Measurements from ENCODE around the gene FARP1.
A peak's percentile ranks its signal among the peaks of the same experiment; 100 is the strongest.

The FARP1 gene

DNA sequence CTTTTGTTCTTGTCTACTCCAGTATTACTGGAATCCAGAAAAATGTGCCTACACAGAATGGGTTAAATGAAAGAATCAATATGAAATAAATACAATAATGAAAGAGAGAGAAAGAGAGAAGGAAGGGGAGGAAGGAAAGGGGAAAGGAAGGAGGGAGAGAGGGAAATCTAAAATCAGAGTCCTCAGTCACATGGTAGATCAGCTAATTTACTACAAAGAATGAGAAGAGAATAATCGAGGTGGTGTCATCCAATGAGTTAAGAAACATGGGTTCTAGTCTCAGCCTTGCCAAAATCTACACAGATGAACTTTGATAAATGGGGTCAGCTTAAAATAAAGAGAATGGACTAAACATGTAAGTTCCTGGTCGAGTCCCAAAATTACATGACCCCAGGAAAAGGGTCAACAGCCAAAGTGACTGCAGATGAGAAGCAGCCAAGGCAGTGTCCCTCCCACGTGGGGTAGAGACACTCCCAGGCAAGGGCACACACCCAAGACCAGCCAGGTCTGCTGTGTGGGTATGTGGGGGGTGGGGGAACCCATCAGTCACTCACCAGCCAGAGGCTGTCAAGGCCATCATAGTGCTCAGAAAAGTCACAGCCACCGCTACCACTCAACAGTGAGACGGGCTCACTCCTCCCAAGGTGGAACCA is 330.4 kb downstream of the FARP1 start:
- peak; percentile 29 for DNase-seq

DNA sequence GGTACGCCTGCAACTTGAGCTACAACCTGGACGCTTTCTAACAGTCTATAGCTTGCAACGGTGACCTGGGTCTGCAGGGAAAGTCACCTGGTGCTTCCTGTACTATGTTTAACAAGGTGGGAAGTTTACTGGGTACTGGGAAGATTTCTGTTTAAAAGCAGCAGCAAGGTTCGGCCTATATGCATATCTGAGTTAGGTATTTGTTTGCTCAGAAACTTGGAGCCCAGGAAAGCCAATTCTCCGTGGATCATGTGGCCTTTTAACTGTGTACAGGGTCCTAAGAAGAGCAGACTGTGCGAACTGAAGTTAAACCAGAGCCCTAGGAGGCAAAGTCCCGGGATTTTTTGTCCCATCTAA is 330.9 kb downstream of the FARP1 start:
- DNase-seq, result no peak

DNA sequence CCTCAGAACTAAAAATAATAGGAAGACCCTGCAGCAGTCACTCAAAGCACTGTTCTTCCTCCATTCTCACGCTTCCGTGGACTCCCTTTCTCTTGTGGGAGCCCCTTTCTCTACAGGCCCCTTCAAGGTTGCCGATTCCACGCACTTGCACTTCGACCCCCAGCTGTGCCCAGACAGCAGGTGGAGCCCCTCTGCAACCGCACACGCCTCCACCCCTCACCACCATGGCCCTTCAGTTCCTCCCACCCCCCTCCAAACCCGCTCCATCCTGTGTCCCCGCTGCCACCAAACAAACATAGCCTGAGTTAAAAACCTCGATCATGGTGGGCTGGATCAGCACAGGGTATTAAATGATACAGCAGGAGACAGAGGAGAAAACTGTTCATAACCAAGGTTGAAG is 331.4 kb downstream of the FARP1 start:
- no peak for DNase-seq

DNA sequence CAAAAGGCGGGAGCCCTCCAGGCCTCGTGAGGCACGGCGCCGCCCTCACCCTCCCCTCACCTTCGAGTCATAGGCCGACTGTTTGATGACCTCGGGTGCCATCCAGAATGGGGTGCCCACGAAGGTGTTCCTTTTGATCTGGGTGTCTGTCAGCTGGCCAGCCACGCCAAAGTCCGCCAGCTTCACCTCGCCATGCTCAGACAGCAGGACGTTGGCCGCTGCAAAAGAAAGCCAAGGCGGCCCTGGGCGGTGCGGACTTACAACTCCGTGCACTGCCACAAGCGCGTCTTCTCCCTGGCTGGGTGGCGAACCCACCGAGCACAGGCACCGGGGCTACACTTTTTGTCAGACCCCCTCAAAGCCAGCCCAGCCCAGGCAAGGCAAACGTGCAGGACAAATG is 331.9 kb downstream of the FARP1 start:
- no peak for DNase-seq

DNA sequence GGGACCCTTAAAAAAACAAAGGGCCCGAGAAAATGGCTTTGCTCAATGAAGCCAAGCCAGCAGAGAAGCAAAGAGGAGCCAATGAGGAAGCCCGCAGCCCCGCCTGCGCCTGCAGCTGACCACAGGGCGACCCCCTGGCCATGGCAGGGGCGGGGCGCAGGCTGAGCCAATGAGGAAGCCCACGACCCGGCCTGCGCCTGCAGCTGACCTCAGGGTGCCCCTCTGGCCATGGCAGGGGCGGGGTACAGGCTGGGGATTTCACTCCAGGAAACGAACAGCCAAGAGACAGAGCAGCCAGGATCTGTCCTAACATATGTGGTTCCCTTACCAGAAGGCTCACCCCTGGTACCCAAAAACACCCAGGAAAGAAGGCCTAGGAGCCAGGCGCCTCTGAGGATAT is 332.6 kb downstream of the FARP1 start:
- DNase-seq, result peak; percentile 44

DNA sequence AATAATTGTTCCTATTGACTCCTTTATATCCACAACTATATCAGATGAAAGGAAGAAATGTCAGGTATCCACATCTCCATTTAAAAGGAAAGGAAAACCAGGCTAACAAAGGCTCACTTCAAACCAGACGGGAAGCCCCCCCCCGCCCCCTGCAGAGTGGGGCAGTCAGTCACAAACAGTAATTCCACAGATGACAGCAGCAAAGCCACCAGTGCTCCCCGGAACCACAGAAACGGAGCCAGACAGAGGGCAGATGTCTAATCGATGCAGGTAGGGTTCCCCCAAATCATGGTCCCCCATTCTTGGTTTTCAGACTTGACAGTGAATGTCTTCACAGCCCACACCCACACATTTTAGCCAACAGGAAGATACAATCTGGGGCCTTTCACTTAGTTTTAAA is 333.2 kb downstream of the FARP1 start:
- peak; percentile 72 for DNase-seq

DNA sequence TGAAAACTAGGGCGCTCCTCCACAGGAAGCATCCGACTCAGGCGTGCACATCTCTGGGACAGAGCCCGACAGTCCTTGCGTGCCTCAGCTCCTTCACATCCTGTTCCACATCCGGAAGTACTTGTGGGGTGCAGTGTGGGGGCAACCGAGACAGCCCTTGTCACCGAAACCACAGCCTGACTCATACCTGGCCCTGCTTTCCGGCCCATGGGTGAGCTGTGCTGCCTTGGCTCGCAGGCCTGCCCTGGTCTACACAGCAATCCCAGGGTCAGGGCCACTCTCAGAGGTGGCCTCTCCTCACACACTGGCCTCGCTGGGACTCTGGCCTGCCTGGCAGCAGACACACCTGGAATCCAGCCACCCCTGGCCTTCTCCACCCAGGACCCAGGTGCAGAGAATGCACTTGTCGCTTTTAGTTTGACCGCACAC is 333.7 kb downstream of the FARP1 start:
- DNase-seq, result peak; percentile 90

DNA sequence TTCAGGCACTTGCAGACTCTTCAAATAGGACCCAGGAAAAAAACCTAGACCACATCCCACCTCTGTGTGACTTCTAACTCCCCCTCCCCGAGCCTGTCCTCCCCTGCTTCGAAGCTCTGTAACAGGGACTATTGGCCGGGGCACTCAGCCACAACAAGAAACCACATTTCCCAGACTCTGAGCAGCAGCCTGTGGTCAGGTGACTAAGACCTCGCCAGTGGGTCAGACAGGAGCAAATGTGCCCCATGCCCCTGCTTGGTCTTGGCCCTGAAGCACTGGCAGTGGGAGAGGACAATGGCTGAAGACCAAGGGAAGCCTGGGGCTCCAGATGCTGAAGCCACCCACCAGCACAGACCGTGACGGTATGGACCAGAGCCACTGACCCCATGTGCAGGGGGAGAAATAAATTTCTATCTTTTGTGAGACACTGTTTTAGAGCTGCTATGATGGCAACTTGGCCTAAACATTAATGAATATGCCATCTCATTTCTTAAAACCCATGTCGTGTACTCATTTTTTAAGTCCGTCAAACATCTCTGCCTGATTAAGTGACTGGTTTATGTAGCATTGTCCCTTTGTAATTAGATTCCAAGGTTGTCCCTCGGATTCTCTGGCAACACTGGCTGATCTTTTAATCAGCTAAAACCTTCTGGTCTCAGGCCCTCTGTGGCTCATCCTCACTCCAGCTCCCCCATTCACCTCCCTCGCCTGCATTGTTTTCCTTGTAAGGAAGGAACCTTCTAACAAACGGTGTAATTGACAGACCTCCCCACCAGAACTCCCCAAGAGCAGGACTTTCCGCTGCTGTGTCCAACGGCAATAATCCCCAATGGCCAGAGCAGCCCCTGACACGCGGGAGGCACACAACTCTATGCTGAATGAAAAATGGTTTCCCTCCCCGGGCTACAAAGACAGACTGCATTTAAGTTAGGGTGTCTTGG is 335.6 kb downstream of the FARP1 start:
- peak; percentile 64 for DNase-seq

DNA sequence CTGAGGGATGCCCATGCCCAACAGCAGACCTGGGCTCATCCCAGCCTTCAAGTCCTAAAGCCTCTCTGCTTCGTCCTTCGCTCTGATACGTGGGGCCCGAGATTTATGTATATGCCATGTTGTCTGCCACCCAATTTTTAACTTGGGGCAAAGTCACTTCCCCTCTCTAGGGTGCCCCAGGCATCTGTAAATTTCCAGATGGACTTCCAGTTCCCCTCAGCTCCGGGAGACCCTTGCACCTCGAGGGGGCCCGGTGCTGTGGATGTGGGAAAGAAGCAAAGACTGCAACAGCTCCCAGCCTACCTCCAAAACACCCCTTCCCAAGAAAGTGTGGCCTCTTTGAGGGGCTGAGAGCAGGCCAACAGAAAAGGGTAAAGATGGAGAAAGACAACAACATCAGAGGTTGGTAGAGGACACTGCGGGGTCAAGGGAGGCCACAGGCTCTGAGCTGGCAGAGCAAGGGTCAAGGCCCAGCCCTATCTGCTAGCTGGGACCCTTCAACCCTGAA is 336.7 kb downstream of the FARP1 start:
- peak; percentile 42 for DNase-seq

DNA sequence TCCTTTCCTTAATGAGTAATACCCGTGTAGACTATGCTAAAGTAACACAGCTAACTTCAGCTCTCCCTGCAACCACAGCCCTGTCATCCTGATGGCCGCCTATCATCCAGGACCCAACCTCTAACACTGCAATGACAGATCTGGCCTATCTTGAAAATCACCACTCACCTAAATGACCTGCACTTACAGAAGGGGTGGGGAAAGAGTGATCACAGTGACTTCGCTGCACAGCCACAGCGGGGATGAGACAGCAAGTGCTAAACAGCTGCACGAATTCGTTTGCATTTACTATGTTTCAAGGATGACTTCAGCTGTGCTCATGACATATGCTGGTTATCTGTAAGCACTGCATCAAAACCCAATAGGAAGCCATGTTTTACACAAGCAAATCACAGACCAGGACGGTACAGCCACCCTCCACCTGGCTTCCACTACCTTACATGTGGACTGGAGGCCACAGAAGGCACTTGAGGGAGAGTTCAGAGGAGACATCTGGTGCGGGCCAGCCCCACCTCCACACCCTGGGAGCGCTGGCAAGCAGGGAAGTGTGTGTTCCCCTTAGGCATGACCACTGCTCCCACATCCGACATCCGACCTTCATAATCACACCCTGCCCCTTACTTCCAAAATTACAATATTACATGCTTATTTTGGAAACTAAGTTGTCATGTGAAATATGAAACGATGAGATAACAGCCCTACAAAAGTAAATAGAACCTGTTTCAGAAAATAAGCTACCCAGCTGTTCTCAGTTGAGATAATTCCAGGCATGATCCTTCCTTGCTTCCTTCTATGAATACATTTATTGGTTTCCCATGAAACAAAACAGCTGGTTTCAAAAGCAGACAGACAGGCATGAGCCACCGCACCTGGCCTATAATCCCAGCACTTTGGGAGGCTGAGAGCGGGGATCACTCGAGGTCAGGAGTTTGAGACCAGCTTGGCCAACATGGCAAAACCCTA is 338.3 kb downstream of the FARP1 start:
- DNase-seq, result peak; percentile 61

DNA sequence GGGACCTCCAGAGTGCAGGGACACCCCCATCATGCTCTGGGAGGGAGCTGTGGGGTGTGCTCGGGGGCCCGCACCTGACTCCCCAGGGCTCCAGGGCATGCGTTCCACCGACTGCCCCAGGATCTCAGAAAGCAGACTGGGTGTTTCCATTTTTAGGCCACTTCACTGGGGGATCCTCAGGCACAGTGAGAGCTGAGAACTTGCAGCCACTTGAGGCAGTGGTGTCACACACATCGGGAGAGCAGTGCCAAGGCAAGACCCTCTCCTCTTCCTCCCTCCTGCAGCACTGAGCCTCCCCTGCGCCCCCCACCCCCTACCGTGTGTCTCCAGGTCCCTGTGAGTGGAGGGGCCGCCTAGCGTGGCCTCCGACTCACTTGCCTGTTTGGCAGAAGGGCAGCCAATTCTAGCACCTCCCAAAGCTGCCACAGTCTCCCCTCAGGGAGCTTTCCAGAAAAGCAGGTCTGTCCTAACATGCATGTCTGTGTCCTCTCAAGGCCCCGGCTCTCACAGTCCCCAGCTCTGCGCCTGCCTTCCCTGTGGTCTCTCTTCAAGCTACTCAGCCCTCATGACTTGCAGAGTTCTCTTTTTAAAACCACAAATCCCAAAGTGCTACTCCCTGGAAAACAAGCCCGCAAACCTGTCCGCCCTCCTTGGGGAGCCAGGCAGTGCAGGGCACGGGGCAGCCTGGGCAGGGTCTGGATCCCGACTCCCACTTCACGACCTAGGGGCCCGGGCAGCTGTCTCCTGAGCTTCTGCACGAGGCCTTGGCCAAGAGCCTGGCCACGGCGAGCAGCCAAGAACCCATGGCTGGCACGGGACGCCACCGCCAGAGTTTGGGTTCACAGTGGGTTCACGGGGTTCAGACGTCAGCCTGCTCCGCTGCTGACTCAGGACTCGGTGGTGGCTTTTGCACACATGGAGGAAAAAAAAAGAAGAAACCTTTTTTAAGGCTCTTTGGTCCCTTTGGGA is 339.9 kb downstream of the FARP1 start:
- DNase-seq, result peak; percentile 53

DNA sequence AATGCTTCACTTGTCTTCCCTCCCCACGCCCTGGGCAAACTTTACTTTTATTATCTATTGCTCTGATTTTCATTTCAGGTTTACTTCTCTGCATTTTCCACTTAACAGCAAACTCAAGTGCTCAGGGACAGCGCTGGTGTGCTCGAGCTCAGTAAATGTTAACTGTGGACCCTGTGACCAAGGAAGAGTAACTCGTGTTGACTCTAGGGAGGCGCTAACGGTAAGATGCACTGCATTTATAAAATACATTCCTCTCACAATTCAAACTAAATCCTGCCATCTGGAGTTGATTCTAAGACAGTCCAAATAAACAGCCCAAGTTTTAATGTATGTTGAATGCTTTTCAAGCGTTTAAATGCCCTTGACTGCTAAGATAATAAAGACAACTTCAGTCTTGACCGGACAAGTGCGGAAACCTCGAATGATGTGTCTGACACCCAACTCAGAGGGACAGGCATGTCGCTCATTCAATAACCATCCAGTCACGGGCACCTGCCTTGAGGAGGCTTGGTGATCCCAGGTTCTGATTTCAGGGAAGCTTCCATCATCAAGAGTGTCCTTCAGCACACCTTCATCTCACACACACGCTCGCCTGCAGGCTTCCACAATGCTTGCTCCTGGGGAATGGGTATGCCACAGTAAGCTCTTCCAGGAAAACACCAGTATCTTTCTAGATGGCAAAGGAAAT is 340.9 kb downstream of the FARP1 start:
- peak; percentile 40 for DNase-seq

DNA sequence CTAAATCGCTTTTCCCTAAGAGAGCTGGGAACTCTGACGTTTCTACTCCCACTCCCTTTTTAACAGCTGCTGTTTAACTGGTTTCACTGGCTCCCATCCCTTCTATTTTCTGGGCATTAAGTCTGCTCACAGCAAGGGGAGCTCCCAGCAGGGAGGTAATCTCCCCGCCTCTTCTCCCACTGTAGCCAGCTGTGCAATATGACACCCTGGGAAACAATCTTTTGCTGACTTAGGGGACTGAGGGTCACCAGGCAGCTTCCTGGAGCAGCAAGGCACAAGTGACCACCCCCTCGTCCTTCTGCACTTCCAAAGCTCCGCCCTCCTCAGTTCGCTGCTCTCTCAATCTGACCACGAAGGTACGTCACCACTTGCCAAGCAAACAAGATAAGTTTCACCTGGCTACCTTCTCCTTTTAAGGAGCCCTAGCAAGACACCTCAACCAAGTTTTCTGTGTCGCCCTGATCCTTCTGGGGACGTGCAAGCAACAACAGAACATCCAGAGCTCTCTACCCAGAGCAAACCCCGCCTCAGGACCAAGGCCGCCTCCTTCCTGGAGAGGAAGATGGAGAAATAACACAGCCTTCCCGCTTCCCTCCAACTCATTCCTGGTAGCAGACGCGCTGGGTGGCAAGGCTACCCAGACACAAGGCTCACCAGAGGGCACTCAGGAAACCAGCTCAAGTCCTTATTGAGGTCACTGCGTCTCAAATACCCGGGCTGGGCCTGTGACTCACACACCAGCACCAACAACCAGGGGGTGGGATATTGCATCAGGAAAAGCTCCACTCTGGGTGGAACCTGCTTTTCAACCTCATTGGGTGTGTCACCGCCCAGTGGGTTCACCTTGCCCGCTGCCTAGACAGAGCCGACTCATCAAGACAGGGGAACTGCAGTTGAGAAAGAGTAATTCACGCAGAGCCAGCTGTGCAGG is 341.7 kb downstream of the FARP1 start:
- DNase-seq, result peak; percentile 77

DNA sequence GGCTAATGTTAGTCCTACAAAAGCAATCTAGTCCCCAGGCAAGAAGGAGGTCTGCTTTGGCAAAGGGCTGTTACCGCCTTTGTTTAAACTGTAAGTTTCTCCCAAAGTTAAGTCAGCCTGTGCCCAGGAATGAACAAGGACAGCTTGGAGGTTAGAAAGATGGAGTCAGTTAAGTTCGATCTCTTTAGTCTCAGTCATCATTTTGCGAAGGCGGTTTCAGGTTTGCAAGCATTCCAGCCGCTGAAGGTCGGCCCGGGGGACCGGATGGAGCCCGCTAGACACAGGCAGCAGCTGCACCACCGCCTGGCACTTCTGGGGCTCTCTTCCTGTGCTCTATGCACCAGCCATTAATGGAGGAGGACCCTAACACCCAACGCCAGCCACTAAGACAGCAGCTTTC is 342.7 kb downstream of the FARP1 start:
- DNase-seq, result peak; percentile 41

DNA sequence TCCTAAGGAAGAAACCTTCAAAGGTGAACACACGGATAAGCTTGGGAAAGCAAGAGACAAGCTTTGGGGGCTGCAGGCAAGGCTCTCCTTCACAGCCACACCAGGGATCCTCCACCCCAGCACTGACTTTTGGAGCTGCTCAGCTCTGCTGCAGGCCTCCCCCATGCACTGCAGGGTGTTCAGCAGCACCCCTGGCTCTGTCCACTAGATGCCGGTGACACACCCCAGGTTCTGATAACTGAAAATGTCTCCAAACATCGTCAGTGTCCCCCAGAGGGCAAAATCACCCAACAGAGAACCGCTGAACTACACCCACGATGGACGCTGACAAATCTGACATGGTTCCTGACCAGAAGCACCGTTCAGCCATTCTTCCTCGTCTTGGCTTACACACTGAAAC is 343.5 kb downstream of the FARP1 start:
- peak; percentile 47 for DNase-seq

DNA sequence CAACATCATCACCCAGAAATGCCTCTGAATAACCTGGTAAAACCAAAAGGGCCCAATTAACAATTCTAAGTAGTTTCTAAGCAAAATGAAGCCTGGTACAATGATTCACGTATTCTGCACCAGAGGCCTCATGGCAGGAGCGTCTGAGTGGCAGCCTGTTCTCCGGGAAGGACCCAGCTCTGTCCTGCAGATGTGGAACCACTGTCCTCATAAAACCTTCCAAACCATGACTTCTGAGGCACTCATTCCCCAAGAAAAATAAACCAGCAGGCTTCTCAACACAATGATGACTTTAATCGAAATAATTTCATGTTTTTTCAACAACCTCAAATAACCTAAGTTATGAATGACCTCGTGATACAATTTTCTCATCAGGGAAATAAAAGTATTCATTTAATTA is 344.1 kb downstream of the FARP1 start:
- no peak for DNase-seq

DNA sequence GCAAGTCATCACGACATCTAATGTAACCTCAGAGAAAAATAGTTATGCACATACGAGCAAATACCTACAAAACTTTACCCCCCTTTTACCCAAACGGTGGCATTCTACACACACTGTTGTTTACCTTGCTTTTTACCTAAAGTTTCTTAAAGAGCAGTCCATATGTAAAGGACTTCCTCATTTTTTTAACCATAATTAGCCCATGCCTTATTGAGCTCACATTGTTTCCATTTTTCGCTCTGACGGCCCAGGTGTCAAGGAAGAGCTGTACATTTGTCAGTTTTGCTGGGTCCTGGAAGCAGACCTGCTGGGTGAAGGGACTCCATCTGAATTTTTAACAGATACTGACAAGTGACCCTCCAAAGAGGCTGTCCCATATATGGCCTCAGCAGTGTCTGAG is 344.6 kb downstream of the FARP1 start:
- no peak for DNase-seq

DNA sequence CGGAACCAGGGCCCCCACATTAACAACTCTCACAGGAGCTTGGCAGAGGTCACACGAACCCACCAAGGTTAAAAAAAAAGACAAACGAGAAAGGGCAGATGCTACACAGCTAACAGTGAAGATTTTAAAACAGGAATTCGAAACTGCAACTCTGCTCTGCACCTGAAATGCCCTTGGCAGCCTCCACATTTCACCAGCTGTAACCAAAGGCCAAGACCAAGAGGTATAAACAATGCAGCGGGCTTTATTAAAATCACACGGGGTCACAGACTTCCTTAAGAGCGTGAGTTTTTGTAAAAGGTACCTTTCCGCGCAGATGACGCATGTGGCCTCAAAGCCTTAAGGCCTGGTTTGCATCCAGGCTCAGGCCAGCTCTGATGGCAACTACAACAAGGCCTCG is 345.8 kb downstream of the FARP1 start:
- DNase-seq, result peak; percentile 39

DNA sequence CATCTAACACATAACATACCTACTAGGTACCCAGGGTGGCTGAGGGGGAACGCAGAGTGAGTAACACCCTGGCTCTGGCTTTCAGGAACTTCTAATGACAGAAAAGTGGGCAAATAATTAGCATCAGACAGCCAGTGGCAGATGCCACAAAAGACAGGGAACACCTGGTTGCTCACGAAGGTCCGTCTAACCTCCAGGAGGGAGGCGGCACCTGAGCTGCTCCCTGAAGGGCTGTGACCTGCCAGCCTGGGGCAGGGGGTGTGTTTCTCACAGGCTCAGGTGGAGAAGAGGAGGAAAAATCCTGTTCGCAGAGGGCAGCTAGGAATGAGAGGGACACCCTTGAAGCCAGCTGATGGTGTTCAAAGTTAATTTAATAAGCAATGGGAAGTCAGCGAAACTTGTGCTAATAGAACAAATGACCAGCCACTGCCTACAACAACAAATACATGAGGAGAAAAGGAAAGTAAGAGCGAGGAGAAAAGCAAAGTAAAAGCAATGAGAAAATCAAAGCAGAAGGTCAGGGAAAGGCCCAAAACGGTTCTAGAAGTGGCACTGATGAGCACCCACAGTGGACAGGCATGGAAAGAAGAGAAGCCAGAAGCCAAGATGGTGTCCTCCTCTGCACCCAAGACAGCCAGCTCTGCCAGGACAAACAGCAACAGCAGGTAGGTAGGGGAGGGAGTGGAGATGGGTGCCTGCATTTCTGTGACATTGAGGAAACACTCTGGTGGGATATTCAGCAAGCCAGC is 346.7 kb downstream of the FARP1 start:
- DNase-seq, result no peak

Data from activated CD8-positive, alpha-beta memory T cell treated with anti-CD3 and anti-CD28 coated beads, Interleukin-2, amount 50 U/mL, for 48 hours (primary cell).